Ectodermal cell (in vitro differentiated cells): ENCODE data around the gene CABYR.

Source experiments
- H3K27ac ChIP-seq: 2 replicates; pipeline ENCODE4 v1.7.0; 2013; ENCODE audit warnings: mild to moderate bottlenecking, low read depth, low read length; ENCODE audit not compliant: insufficient read depth, poor library complexity, severe bottlenecking
- H3K27me3 ChIP-seq: 2 replicates; pipeline ENCODE4 v1.7.0; 2013; ENCODE audit warnings: mild to moderate bottlenecking, low read length; ENCODE audit not compliant: insufficient read depth, control insufficient read depth, poor library complexity, severe bottlenecking
- H3K36me3 ChIP-seq: one replicate; pipeline ENCODE4 v1.7.0; 2013; ENCODE audit warnings: low read length; ENCODE audit not compliant: control insufficient read depth, insufficient read depth
- H3K4me1 ChIP-seq: one replicate; pipeline ENCODE4 v1.7.0; 2013; ENCODE audit warnings: low read length; ENCODE audit not compliant: control insufficient read depth, insufficient read depth
- H3K4me3 ChIP-seq: 2 replicates; pipeline ENCODE4 v1.7.0; 2013; ENCODE audit warnings: low read depth, low read length, control low read depth; ENCODE audit not compliant: insufficient read depth
- H3K9me3 ChIP-seq: 2 replicates; pipeline ENCODE4 v1.7.0; 2013; ENCODE audit warnings: mild to moderate bottlenecking, low read length, moderate library complexity; ENCODE audit not compliant: control insufficient read depth
- WGBS, 2 experiments: methylation state at CpG; one replicate each; pipeline ENCODE4 v1.1.7; 2013; ENCODE audit warnings: missing lambda C conversion rate in 2 of 2; 5-methylcytosine and 5-hydroxymethylcytosine counted together

CABYR gene

DNA sequence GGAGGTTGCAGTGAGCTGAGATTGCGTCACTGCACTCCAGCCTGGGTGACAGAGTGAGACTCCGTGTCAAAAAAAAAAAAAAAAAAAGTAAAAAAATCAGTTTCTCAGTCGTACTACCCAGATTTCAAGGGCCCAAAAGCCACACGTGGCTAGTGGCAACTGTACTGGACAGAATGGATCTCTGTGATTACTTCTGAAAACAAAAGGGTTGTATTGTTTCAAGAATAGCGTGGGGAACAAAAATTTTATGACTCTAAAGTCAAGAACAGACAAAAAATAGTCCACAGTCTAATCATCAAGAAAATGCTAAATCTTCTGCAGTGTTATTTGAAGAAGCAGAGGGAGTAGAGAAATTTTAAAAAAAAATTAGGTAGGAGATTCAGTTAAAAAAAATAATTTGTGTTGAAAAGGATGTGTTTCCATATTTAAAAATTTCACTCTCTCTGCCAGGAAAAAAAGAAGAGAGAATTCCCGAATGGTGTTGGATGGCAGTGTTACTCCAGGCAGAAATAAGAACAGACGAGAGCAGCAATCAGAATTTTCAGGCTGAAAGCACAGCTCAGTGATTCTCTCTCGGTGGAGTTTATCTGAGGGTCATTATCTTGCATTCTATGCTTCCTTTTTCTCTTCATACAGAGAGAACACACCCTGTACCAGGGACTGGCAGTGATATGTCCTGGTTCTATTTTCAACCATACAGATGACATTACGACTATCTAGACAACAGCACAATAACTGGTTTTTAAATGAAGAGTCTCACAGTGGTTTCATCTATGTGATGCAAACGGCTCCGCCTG, 61.8 kb downstream of the CABYR start:
- 94 to 95% methylated on average over 11 of the region's 11 CpGs for WGBS, 2 experiments
- Histone ChIP-seq H3K4me3 (no peak overlapping the region), H3K27me3 (no peaks in the 10 kb centered on the region), H3K27ac (no peak overlapping the region), H3K4me1 (no peaks in the 10 kb centered on the region), H3K36me3 (no peaks in the 10 kb centered on the region), H3K9me3 (no peaks in the 10 kb centered on the region)

DNA sequence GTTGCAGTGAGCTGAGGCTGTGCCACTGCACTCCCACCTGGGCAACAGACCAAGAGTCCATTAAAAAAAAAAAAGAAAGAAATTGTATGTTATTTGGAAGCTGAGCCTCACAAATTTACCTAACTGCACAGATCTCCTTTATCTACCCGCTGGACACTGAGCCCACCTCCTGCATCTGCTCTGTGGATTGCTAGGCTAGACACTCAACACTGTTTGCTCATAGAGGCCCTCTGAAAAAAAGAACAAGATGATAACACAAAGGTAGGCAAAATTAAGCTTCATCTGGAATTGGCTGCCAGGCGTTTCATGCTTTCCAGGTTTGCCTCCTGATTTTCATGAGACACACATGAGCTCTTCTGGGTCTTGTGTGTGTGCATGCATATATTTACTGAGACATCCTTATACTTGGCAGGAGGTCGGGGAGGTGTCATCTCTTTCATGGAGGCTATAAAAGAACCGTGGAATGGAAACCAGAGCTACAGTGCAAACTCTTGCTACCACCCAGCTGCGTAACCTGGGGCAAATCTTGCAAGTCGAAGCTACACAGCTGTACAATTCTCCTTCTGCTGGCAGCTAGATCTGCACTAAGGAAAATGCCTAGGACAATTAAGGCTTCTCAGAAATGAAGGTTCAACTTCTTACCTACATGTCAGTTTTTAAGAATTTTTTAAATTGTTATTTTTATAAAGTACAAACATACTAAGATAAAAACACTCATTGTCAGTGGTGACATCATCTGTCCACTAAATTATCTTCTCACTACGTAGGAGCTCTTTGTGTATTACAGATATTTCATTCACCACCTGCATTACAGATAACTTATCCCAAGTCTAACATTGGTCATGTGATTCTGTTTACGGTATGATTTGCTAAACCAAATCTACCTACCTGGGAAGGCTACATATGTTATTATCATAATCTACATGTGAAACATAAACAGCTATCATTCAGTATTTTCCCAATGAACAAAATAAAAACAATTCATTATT, 63.1 kb downstream of the CABYR start:
- 93 to 97% methylated on average over 8 of the region's 8 CpGs for WGBS, 2 experiments
- no peaks in the 10 kb centered on the region for H3K9me3 ChIP-seq
- no peak overlapping the region for H3K27ac ChIP-seq
- H3K36me3 ChIP-seq: no peaks in the 10 kb centered on the region
- no peaks in the 10 kb centered on the region for H3K27me3 ChIP-seq
- H3K4me1 ChIP-seq: no peaks in the 10 kb centered on the region
- H3K4me3 ChIP-seq: no peak overlapping the region

DNA sequence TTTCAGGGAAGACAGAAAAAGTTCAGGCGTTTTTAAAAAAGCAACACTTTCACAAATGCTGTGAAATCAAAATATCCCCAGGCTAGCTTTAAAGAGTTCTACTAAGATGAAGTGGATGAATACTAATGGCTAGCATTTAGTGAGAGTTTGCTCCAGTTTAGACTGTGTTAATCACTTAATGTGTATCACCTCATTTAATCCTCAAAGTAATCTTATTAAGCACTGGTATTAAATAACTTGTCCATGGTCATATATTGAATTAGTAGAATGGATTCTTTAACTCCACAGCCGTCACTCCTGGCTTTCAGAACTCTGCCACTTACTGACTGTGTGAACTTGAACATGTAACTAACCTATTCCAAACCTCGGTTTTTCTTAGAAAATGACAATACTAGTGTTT, 66.0 kb downstream of the CABYR start:
- peaks cover 8% of the 10 kb centered on the region for H3K4me1 ChIP-seq
- H3K9me3 ChIP-seq: no peaks in the 10 kb centered on the region
- 85 to 96% methylated on average over 3 of the region's 3 CpGs for WGBS, 2 experiments

DNA sequence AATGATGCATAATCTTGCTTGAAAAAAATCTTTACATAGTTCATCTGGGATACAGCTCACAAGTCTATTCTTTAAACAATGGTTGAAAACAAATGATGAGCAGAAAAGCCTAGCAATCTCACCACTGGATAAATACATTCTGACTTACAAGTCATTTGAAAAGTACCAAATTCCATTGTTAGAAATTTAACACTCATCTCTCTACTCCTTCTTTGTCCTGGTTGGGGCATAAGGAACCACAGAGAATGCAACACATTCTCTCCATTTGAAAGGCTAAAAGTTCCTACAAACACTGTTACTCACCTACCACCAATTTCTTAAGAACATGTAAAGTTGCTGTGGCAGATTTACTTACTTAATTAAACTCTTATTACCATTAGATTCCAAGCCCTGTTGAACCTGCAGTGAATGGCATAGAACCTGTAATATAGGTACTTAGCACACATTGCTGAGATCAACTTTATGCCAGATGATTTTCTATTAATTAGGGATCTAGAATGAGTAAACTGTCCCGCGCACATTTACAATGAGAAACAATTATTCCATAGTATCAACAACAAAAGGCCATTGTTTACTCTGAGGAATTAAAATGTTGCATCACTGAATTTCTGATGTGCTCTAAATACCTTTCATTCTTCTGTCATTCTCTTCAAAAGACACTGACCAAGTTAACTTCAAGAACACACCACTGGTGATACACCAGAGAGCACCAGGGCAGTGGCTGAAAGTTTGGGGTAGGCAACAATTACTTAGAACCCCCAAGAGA, 69.6 kb downstream of the CABYR start:
- H3K36me3 ChIP-seq: no peaks in the 10 kb centered on the region
- no peaks in the 10 kb centered on the region for H3K9me3 ChIP-seq
- H3K27me3 ChIP-seq: no peaks in the 10 kb centered on the region
- H3K27ac ChIP-seq: no peak overlapping the region
- no peak overlapping the region for H3K4me3 ChIP-seq
- 30 to 50% methylated on average over 2 of the region's 2 CpGs for WGBS, 2 experiments
- H3K4me1 ChIP-seq: peaks cover 8% of the 10 kb centered on the region

More for the DNA sequence above, 66.0 kb downstream of the CABYR start:
- H3K4me3 ChIP-seq: no peak overlapping the region
- H3K27me3 ChIP-seq: no peaks in the 10 kb centered on the region
- H3K36me3 ChIP-seq: no peaks in the 10 kb centered on the region
- H3K27ac ChIP-seq: no peak overlapping the region

DNA sequence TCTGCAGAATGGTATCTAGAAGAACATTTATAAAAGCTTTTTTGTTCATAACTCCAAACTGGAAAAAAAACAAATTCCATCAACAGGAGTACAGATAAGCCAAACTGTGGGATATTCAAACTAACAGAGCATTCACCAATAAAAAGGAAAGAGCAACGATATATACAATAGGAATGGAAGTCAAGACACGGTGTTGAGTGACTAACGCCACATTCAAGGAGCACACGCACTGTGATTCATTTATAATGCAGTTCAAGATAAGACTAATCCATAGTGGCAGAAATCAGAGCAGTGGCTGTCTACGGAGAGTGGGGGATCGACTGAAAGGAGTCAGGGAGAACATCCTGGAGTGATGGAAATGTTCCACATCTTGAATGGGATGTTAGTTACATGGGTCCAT, 70.7 kb downstream of the CABYR start:
- Histone ChIP-seq H3K4me3 (no peak overlapping the region), H3K27ac (no peak overlapping the region)
- WGBS, 2 experiments: 79% methylated on average over 6 of the region's 6 CpGs

More for the DNA sequence above, 70.7 kb downstream of the CABYR start:
- H3K4me1 ChIP-seq: peaks cover 8% of the 10 kb centered on the region
- H3K36me3 ChIP-seq: no peaks in the 10 kb centered on the region
- no peaks in the 10 kb centered on the region for H3K9me3 ChIP-seq
- no peaks in the 10 kb centered on the region for H3K27me3 ChIP-seq
